ENCODE measurements around the gene CASD1.

The CASD1 gene

DNA sequence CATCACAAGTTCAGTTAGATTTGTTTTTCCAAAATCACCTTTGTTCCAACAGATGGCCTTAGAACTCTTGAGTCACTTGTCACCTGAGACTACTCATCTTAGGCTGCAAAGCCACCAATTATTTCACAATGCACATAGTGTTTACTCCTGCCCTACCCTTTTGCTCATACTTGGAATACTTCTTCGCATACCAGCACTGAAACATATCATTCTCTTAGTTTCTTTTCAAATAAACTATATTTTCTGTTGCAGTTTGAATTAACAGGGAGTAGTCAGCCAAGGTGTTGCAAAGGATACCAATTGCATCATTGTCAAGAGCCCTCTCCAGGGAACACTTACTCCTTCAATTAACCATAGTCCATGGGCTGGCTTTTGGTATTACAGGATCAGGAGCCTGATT is 71.0 kb downstream of the CASD1 start:
- no peak for DNase-seq (ENCODE audit: low spot score)

- no peak for DNase-seq (ENCODE audit: low spot score)
Measured at GRCh38 chr7:94584113-94584512, 74.5 kb downstream of the CASD1 start.

- DNase-seq (ENCODE audit: low spot score): no peak
Measured at GRCh38 chr7:94588075-94588474, 78.5 kb downstream of the CASD1 start.

- DNase-seq (ENCODE audit: low spot score): no peak
Measured at GRCh38 chr7:94590526-94591162, 81.0 kb downstream of the CASD1 start.

- DNase-seq (ENCODE audit: low spot score): no peak
Measured at GRCh38 chr7:94591176-94591575, 81.6 kb downstream of the CASD1 start.

- no peak for DNase-seq (ENCODE audit: low spot score)
Measured at GRCh38 chr7:94594882-94595281, 85.3 kb downstream of the CASD1 start.

GRCh38 chr7:94595717-94596116 is 86.1 kb downstream of the CASD1 start:
- no peak for DNase-seq (ENCODE audit: low spot score)

GRCh38 chr7:94600267-94600666 is 90.7 kb downstream of the CASD1 start:
- no peak for DNase-seq (ENCODE audit: low spot score)

DNA sequence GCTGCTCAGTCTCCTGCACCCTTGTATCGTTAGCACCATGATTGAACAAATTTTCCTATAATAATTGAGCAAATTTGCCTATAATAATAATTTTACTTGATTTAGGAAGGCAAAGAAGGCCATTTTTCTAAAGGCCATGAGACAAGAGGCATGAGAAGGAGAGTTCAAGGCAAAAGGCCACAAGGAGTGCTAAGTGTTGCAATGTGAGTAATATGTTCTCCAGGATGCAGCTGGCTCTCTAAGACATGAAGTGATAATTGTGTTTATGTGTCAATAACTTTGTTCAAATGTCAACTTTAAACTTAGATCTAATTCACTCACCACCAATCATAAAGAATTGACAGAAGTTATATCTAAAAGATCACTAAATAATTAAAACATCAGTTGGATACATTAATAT is 92.6 kb downstream of the CASD1 start:
- DNase-seq (ENCODE audit: low spot score): no peak

DNA sequence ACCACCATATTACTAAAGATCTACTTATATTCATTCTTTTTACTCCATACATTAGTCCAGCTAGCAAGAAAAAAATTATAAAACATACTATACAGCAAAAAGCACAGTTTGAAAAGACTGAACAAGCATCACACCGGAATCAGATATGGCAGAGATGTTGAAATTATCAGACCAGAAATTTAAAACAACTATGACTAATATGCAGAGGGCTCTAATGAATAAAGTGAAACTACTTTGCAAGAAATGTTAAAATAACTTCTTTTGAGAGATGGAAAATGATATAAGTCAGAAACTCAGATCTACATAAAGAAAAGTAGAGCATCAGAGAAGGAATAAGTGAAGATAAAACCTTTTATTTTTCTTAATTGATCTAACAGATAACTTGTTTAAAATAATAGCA is 95.4 kb downstream of the CASD1 start:
- no peak for DNase-seq (ENCODE audit: low spot score)

Measured in Ammon's horn (tissue), 1 donor.